ENCODE data around the gene IMMP2L.

The IMMP2L gene

DNA sequence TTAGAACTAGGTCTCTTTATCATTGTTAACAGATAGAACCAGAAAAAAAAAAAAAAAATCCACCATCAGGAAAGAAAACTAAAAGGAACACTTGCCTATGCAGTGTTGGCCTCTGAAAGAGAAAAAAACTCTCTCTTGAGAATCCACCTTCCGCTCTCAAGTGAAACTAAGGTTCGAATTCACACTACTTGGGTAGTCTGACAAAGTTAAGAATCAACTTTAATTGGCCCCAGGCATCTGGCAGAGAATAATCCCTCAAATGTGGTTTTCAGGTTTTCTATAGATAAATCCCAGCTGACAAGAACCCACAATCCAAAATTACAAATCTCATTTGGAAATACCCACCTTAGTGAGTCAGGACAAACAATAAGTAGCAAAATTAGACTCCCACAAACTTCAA lies 671.1 kb downstream of the IMMP2L start:
- DNase-seq: no peak

DNA sequence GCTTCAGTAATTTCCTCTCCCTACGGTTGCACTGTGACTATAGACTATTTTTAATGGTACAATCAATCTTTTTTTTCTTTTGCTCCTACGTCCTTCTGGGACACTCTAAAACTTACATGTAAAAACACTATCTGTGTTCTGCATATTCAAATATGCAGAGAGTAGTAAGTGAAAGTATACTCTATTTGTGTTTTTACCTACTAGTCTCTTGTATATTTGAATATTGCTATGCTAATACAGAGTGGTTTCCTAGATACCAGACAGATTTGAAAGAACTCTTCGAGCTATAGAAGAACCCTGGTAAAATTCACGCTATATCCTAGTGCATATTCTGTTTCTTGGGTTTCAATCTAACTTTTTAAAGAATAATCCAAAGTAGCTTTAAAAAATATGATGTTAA lies 672.2 kb downstream of the IMMP2L start:
- DNase-seq: no peak

DNA sequence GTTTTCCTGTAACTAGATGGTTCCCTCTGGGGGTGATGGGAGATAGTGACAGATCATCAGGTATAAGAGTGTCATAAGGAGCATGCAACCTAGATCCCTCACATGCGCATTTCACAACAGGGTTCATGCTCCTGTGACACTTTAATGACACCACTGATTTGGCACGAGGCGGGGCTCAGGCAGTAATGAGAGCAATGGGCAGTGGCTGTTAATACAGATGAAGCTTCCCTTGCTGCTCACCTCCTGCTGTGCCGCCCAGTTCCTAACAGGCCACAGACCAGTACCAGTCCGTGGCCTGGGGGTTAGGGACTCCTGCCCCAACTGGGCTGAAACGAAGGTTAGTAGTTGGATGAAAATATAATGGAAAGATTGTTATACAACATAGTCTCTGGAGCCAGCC lies 673.0 kb downstream of the IMMP2L start:
- DNase-seq: no peak

DNA sequence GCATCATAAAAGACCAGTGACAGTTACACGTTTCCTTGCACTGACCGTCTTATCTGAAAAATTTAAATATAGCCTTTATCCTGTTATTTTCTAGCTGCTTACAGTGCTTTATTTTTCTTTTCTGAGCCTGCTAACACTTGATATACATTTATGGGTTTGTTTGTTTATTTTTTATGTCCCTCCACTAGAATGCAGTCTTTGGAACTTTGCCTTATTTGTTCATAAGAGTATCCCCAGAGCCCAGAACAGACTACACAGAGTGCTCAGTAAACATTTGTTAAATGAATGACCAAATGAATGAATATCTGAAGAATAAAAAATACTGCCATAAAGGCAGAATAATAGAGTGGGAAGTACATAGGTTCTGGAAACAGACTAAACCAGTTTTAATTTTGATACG lies 673.7 kb downstream of the IMMP2L start:
- no peak for DNase-seq

DNA sequence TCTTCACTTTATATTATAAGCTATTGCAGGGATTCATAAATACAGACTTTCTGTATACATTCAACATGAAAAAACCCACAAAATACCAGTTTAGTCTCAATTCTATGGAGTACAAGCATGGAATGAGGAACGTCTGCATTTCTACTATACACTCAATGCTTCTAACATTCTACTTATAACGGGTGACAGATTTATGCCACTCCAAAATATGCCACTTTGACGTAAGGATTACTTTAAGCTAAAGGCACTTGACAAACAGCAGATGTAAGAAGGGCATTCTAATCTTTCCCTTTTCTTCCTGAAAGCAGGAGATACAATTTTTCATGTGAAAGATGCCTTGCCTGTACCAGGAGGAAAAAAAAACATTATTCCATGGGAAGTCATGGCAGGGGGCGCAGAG lies 676.8 kb downstream of the IMMP2L start:
- DNase-seq: no peak

DNA sequence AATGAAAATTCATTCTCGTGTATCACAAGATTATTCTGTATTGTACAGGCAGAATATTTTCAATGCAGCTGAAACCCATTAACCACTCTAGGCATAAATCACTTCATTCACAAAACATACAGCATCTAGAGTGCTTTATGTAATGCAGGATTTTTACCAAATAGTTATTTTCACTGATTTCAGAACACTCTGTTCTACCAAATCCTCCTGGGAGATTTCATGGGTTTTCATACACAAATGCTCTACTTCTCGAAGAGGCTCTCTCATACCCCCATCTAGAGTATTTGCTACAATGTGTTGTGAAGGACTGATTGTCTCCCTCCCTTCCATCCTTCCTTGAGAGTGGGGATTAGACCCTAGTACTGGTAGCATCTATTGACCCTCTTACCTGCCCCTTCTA lies 680.6 kb downstream of the IMMP2L start:
- no peak for DNase-seq

DNA sequence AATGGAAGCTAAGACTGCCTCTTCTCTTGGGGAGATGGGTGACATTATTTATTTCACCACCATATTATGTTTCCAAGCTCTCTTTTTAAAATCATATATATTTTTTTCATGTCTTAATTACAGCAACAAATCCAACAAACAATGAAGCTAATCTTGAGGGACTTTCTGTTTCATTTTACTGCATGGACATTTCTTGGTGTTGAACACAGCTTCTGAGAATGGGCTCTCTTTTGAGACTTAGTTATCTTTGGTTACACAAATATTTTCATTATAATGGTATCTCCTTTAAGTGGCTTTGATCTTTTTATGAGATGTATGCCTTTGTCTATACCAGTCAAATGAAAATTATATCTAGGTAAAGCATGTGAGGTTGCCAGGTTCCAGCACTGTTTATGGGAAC lies 681.3 kb downstream of the IMMP2L start:
- DNase-seq: no peak

DNA sequence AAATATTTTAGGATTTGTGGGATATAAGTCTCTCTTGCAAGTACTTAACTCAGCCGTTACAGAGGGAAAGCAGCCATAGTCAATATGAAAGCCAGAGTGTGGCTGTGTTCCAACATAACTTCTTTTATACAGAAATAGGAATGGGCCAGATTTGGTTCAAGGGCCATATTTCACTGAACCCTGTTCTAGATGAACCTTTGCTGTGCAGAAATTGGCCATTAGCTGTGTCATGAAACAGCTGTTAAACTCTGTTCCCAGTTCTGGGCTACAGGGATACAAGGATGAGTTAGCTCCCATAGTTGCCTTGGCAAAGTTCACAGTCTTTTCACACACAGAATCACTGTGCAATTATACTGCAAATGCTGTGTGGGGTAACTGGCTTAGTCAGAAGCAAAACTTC lies 685.3 kb downstream of the IMMP2L start:
- no peak for DNase-seq

DNA sequence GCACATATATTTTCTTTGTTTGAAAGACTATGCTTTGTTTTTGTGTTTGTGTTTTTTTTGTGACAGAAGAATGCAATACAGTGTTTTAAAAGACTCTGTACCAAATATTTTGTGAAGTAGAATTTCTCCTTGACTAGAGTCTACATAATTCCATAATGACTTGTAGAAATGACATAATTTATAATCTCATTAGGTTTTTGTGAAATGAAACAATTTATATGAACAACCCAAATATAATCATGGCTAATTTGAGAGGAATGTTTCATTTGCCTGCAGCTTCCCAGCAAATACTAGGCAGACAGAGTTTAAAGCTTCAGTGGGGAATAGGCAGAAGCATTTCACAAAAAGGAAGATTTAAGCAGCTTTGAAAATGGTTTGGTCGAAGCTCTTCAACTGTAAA lies 686.9 kb downstream of the IMMP2L start:
- no peak for DNase-seq

DNA sequence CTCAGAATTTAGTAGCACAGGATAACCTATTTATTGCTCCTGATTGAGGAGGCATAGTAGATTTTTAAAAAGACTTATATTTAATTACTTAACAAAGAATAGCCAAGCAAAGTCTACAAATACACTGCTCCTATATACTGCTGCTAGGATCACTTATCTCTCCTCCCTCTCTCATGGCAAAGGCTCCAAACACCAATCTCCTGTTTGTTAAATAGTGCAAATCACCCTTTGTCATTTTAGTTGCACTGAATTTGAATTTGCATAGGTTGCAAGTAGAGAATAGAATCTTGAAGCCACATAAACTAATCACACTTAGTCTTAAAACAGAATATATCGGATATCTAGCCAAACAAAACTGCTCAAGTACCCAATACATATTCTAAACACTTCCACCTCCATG lies 690.4 kb downstream of the IMMP2L start:
- no peak for DNase-seq

DNA sequence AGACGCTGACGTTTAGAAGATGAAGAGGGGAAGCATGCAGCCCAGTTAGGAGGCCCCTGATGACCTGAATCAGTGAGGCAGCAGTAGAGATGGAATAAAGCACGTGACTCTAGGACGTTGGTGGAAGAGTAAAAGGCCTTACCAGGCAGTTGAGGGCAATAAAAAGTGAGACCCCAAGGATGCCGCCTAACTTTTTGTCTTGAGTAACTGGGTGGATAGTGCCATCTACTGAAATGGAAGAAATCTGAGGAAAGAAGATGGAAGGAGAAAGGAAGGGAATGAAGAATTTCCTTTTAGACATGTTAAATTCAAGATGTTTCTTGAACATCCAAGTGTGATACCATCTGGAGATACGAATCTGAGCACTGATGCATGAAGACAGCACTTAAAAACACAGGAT lies 691.4 kb downstream of the IMMP2L start:
- no peak for DNase-seq

DNA sequence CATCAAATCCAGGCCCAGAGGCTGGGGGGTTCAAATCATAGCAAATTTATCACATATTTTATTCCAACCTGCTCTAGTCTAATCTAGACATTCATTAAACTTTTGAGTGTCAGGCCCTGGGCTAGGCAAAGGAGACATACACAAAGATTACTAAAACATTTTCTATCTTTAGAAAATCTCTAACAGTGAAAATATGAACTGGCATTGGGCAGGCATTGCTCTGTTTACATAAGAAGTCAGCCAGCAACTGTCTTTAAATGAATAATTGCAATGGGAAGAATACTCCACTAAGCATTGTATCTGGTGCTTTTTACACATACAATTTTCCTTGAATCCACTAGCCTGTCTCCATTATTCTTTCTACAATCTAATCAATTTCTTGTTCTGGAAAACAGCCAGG lies 693.8 kb downstream of the IMMP2L start:
- DNase-seq: no peak

DNA sequence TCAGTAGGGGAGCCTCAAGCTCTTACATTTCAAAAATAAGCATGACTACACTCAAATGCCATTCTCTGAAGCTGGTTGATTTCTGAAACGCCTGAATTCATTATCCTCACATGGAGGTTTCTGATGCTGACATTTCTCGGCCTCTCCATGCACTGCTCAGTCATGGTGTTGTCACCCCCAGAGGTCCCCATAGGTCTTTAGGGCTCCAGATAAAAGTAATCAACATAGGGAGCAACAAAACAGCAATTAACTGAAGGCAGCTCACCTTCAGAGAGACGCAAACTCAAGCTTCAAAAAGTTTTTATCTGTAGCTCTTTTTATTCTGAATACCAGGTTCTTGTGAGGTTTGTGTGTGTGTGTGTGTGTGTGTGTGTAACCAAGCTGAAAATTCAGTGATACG lies 694.5 kb downstream of the IMMP2L start:
- DNase-seq: no peak

DNA sequence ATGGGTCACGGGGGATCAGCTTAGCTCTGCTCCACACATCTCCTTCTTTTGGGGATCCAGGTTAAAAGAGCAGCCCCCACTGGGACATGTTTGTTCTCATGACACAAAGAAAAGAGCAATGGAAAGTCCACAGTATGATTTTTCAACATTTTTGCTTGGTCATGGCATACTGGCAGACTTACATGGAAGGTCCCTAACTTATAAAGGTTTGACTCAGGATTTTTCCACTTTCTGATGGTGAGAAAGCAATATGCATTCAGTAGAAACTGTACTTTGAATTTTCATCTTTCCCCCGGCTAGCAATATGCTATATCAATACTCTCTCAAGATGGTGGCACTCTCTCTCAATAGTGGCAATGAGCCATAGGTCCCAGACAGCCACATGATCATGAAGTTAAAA lies 699.0 kb downstream of the IMMP2L start:
- DNase-seq: no peak

DNA sequence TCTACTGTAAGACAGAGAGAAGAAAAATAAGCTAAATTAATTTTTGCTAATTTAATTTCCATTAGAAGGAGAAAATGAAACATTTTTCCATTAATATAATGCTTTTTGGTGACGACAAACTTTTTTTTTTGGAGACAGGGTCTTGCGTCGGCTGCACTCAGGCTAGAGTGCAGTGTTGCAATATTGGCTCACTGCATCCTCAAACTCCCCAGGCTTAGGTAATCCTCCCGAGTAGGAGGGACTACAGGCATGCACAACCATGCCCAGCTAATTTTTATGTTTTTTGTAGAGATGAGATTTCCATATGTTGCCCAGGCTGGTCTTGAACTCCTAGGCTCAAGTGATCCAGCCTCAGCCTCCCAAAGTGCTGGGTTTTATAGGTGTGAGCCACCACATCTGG lies 701.1 kb downstream of the IMMP2L start:
- DNase-seq: no peak

DNA sequence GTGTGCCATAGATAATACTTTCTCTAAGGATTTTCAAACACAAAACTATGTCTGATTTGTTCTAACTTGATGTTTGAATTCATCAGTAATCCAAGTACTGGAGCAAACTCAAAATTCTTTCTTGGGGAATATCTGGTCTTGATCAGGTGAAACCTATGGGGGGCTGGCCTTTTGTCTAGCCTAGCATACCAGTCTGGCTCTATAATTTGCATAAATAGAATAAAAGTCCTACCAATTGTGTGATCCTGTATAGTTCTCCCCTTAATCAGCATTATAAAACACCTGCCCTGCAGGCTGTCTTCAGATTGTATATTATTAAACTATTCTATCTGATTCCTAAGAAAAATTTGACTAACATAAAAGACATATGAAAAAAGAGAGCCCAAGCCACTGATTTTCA lies 705.2 kb downstream of the IMMP2L start:
- no peak for DNase-seq

DNA sequence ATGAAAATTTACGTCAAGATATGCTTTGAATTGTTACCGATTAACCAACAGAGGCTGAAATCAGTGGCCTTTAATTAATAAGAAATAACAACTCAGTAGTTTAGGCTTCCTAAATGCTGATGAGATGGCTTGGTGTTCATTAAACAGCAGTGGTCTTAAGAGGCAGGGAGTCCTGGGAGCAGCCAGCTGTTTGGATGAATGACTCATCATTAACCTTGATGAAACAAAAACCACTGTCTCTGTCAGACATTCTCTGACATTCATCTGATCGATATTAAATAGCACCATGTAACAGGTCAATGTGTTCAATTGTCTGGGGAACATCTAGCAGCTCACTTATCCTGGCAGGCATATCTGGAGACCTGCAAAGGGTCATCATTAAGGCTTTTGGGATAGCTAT lies 705.6 kb downstream of the IMMP2L start:
- DNase-seq: no peak

DNA sequence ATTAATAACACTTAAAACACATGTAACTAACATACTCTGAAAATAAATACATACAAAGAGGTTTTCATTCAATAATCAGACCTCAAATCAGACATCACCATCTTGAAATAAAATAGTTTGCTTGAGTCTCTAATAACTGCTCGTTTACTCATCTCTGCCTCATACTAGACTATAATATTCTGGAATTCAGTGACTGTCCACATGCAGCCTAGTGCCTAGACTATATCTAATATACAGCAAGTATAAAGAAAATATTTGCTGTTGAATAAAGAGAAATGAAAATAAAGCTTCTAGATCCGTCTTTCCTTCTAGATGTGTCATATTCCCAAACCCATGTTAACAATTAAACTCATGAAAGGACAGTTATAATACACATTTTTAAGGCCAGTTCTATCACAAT lies 707.6 kb downstream of the IMMP2L start:
- no peak for DNase-seq

DNA sequence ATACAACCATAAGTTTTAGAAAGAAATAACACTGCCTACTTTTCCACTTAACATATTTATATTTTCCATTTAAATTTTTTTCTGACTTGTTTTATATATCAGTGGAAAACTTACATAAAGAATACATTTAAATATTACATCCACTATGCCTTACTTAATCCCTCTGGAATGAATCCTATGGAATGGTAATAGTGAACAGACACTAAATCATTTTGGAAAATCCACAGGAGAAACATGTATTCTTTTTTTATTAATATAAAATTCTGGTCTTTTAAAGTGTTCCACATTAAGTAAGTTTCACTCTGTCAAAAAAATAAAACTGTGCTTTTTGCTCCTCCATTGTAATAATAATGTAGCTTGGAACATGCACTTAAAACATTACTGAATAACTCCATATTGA lies 708.1 kb downstream of the IMMP2L start:
- no peak for DNase-seq

DNA sequence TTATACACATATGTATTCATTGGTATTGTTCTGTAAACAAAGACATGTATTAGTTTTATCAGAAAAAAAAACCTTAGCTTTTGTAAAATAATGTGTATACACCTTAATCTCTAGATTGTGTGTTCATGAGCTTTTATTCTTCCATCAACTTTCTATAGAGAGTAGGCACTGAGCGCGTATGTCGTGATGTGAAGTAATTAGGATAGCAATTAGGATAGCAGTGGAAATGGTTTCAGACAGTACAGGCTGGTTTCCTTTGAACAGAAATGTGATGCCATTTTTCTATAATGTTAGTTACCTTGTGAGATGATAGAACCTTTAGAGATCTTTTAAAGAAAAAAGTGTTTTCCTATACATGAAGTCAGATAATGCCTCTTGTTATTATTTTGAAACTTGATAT lies 709.0 kb downstream of the IMMP2L start:
- no peak for DNase-seq

DNA sequence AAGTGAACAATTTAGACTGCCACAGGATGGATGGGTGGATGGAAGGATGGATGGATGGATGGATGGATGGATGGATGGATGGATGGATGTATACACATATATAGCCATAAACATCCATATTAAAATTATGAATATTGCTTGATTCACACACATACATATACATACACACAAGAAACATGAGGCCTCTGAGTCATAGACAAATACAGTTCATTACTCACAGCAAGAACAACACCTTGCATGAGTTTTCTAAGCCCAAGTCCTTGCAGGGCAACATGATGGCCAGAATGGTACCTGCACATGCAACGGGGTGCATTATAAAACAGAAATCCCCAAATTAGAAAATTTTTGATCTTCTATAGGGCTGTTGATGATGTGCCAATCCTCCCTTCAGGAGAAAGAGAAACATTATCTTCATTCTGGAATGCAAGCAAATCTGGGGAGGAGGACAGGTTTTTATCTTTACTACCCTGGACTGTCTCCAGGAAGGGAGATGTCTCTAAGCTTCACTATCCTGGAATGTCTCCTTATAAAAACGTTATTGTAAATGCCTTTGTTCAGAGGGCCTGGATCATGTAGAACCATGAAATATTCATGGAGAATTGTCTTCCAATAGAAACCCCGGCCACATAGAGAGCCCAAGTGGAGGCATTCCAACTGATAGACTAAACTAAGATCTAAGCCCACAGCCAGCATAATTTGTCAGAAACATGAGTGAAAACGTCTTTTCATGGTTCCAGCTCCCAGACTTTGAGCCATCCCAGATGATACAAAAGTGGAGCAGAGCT lies 709.9 kb downstream of the IMMP2L start:
- no peak for DNase-seq

DNA sequence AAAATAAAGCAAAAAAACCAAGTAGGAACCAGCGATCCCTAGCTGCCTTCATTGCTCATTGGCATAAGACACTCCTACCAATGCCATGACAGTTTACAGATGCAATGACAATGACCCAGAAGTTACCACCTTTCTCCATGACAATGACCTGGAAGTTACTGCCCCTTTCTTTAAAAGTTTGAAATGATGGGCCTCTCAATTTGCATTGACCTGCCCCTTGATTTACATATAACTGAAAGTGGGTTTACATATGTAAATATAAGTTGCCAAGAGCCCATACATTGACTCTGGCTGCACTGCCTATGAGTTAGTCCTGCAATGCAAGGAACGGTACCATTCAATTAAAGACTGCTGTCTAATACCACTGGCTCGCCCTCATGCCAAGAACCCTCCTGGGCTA lies 712.1 kb downstream of the IMMP2L start:
- DNase-seq: no peak

DNA sequence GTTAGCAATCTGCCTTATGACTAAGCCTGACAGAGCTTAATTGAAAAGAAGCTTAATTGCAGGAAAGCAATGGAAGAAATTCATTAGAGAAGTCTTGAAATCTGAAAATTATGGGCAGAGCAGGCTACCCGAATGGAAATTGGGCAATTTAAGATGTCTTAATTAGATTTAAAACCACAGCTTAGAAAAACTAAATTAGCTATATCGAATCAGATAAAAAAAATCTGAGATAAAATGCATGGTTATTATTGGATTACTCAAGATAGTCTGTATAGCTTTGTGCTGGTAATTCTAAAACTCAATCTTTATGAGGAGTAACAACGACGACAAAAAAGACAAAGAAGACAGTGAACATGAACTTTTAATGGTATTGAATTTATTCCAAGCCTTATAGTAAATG lies 719.5 kb downstream of the IMMP2L start:
- DNase-seq: no peak

DNA sequence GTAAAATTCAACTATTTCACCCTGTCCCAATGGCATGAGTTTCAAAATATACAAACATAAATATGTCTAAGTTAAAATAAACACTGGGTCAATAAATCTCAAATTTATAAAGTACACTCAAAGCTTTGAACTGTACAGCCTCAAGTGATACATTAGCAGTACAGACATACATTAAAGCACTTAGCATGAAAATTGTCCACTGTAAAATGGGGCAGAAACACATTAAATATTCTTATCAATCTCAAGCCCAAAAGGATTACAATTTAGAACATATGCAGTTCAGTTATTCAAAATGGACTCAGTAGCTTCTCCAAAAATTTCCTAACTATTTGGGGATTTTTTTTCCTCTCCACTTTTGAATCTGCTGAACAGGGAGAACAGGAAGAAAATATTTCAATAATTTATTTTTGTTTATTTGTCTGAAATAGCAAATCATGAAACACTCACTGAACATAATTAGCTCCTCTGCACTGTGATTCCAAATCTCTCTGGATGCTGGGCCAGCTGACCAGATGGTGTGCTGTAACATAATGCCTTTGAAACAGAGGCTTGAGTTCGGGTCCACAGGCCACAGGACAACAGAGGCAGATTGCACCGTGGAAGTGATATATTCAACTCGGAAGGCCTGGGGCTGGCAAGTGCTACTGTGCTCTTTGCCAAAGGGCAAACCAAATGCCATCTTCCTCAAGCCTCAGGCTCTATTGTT lies 720.3 kb downstream of the IMMP2L start:
- DNase-seq: peak; percentile 42

DNA sequence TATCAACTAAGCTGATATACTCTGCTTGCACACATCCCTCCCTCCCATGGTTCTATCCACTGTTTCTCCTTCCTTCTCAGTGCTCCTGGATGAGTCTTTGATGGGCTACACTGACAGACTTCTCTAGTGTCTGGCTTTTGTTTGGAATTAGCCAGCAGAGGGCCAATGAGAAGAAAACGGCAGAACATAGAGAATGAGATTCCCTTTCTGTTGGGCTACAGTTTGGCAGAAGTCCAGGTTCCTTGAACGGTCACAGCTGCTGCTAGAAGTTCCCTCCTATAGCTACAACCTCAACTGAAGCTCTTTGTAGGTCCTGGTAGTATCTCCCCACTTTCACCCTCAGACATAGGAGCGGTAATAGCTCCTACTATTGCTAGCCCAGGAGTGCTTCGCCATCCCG lies 722.4 kb downstream of the IMMP2L start:
- peak; percentile 86 for DNase-seq
